Heart left ventricle (tissue), 13 donors: ENCODE results near the gene PCCA.

Experiments used
- POLR2A ChIP-seq, 2 donors: fragments of 450-650 bp; IDR thresholded peaks; one replicate each; pipeline ENCODE4 v1.6.1; 2017; ENCODE audit warnings: antibody characterized with exemption in 2 of 2, mild to moderate bottlenecking in 2 of 2, moderate library complexity in 2 of 2
- TF ChIP-seq, protein P1 (sequence below), 12 donors: fragments of 200-600 bp; sonication (generic) in 4 of 12; IDR thresholded peaks; one replicate each; pipeline versions ENCODE4 v1.5.0 to v1.8.0; 2018 to 2022; ENCODE audit warnings: antibody characterized with exemption in 12 of 12, mild to moderate bottlenecking in 5 of 12
- donor health status: ischemic (EF 13 %, LVEDD 7.1; RV severe dilation, severe dysfunction).
- donor health status: DM: no; HTN: yes; CAD: no.
- donor health status: DM: no; HTN: no; CAD: no.
- donor health status: ischemic (EF 25% LVEDD 6.9; RV normal size, moderate dysfunction).
- donor health status: ischemic (EF 25% LVEDD 5.7; RV mildly dilated, moderate dysfunction).
- donor health status: ischemic (EF 35%, LVEDD 5.7; RV mildly dilated, moderate dysfunction).
- donor health status: nonischemic (EF 11% LVEDD 7.7; RV severe dilation, severe dysfunction).
- donor health status: DM: yes; HTN: yes; CAD: no.
- donor health status: PGD.
- donor health status: ischemic (EF 29% LVEDD 5.4; RV normal size, mild dysfunction).
- donor health status: nonischemic (EF 23%, LVEDD 6.1; RV moderate dilation, normal function).

DNA sequence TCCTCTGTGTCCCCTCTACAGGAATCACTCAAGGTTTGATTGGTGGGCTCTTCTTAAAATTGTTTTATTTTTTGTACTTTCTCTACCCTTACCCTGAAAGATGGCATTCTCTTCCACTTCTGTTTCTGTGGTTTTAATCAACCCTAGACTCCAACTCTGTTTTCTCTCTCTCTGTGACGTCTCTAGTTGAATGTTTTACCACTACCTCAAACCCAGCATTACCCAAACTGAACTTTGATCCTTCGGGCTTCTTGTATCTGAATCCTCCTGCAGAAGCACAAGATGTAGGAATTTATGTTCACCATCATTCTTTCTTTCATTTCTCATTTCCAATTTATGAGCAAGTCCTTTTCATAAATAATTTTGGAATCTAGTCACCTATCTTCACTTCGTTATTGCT, 39.9 kb downstream of the PCCA start:
- TF ChIP-seq, protein P1, sequence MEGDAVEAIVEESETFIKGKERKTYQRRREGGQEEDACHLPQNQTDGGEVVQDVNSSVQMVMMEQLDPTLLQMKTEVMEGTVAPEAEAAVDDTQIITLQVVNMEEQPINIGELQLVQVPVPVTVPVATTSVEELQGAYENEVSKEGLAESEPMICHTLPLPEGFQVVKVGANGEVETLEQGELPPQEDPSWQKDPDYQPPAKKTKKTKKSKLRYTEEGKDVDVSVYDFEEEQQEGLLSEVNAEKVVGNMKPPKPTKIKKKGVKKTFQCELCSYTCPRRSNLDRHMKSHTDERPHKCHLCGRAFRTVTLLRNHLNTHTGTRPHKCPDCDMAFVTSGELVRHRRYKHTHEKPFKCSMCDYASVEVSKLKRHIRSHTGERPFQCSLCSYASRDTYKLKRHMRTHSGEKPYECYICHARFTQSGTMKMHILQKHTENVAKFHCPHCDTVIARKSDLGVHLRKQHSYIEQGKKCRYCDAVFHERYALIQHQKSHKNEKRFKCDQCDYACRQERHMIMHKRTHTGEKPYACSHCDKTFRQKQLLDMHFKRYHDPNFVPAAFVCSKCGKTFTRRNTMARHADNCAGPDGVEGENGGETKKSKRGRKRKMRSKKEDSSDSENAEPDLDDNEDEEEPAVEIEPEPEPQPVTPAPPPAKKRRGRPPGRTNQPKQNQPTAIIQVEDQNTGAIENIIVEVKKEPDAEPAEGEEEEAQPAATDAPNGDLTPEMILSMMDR (IDR thresholded peaks at IDR 0.05), result no peak
- no peak for TF ChIP-seq POLR2A (IDR thresholded peaks at IDR 0.05)
